NCI-H2107 (cell line): ENCODE data around the gene GOLGA2.
A peak's percentile ranks its signal among the peaks of the same experiment; 100 is the strongest.
"Not testable (repeated sequence)": the region's sequence is repeated elsewhere in the genome, so short reads cannot be mapped to it uniquely, and the experiment has no call there.

ENCODE experiments used
- DNase-seq: peaks from one replicate; lab custom pipeline; 2025; lab: John Stamatoyannopoulos, UW

The GOLGA2 gene

GRCh38 chr9:128294142-128294541 is 18.3 kb upstream of the GOLGA2 start:
- no peak for DNase-seq

GRCh38 chr9:128293091-128293490 is 17.3 kb upstream of the GOLGA2 start:
- no peak for DNase-seq

GRCh38 chr9:128292009-128292408 is 16.2 kb upstream of the GOLGA2 start:
- no peak for DNase-seq

GRCh38 chr9:128288273-128289004 is 12.6 kb upstream of the GOLGA2 start:
- DNase-seq, result no peak

GRCh38 chr9:128286440-128286839 is 10.6 kb upstream of the GOLGA2 start:
- no peak for DNase-seq

- no peak for DNase-seq
These were observed 9.4 kb upstream of the GOLGA2 start for GRCh38 chr9:128285033-128285784.

- DNase-seq, result no peak
These were observed 6.7 kb upstream of the GOLGA2 start for GRCh38 chr9:128282500-128282899.

- DNase-seq, result no peak
These were observed 4.3 kb upstream of the GOLGA2 start for GRCh38 chr9:128280084-128280622.

- DNase-seq, result not testable (repeated sequence)
These were observed 3.6 kb upstream of the GOLGA2 start for GRCh38 chr9:128279088-128280073.

GRCh38 chr9:128276574-128277270 is 915 bp upstream of the GOLGA2 start:
- DNase-seq, result no peak

- peak; percentile 98 for DNase-seq
These were observed 284 bp upstream of the GOLGA2 start, which contains the start of gene SWI5 for GRCh38 chr9:128276008-128276573. Gene SWI5, plus strand, starts transcription at chr9:128276276.

- DNase-seq, result no peak
These were observed 1.6 kb downstream of the GOLGA2 start for GRCh38 chr9:128274245-128274644.

GRCh38 chr9:128271512-128271911 is 4.3 kb downstream of the GOLGA2 start:
- no peak for DNase-seq

- DNase-seq, result no peak
These were observed 4.7 kb downstream of the GOLGA2 start for GRCh38 chr9:128271112-128271511.

GRCh38 chr9:128266868-128267590 is 8.8 kb downstream of the GOLGA2 start:
- no peak for DNase-seq

- DNase-seq, result no peak
These were observed 10.4 kb downstream of the GOLGA2 start for GRCh38 chr9:128265348-128265847.

- DNase-seq, result no peak
These were observed 13.1 kb downstream of the GOLGA2 start for GRCh38 chr9:128262687-128263086.

- no peak for DNase-seq
These were observed 15.5 kb downstream of the GOLGA2 start for GRCh38 chr9:128260340-128260739.

GRCh38 chr9:128259156-128259555 is 16.7 kb downstream of the GOLGA2 start:
- DNase-seq, result no peak

- no peak for DNase-seq
These were observed 17.5 kb downstream of the GOLGA2 start for GRCh38 chr9:128258326-128258725.
